Measurements from ENCODE around the gene CFAP97D2. TPM values are rescaled to one million over a fixed set of nuclear protein-coding genes. Genes with fewer than 3 reads are reported as not detected.
"Not testable (repeated sequence)": the region's sequence is repeated elsewhere in the genome, so short reads cannot be mapped to it uniquely, and the experiment has no call there.

CFAP97D2 gene
- total and polyA plus RNA-seq, 2 of the 13 experiments (the other 11 are each of a cell fraction or from before 2014, with no cell fraction given): not detected

DNA sequence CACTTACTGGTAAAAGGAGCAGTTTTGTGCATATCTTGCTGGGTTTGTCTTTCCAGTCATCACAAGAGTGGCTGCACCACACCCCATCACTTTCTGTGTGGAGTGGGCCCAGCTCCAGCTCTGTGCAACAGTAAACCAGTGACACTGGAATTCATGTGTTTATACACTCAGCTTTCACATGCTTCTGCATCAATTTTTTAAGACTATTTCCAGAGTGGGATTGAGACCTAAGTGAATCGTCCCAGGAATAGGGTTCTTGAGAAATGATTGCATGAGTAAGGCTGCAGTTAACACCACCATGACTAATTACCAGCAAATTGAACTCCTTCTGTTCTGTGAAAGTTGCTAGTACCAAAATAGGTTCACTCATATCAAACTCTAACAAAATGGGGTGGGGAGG, 5.3 kb upstream of the CFAP97D2 start (continued):
- TF ChIP-seq, protein P1, sequence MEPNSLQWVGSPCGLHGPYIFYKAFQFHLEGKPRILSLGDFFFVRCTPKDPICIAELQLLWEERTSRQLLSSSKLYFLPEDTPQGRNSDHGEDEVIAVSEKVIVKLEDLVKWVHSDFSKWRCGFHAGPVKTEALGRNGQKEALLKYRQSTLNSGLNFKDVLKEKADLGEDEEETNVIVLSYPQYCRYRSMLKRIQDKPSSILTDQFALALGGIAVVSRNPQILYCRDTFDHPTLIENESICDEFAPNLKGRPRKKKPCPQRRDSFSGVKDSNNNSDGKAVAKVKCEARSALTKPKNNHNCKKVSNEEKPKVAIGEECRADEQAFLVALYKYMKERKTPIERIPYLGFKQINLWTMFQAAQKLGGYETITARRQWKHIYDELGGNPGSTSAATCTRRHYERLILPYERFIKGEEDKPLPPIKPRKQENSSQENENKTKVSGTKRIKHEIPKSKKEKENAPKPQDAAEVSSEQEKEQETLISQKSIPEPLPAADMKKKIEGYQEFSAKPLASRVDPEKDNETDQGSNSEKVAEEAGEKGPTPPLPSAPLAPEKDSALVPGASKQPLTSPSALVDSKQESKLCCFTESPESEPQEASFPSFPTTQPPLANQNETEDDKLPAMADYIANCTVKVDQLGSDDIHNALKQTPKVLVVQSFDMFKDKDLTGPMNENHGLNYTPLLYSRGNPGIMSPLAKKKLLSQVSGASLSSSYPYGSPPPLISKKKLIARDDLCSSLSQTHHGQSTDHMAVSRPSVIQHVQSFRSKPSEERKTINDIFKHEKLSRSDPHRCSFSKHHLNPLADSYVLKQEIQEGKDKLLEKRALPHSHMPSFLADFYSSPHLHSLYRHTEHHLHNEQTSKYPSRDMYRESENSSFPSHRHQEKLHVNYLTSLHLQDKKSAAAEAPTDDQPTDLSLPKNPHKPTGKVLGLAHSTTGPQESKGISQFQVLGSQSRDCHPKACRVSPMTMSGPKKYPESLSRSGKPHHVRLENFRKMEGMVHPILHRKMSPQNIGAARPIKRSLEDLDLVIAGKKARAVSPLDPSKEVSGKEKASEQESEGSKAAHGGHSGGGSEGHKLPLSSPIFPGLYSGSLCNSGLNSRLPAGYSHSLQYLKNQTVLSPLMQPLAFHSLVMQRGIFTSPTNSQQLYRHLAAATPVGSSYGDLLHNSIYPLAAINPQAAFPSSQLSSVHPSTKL (CRISPR knock-in tag; IDR thresholded peaks at IDR 0.05): no peak
- TF ChIP-seq ZBTB38 (CRISPR knock-in tag; IDR thresholded peaks at IDR 0.05): no peak

- Histone ChIP-seq H3K9me3 (ENCODE audit: low read length) (peaks cover 16% of the 10 kb centered on the region), H3K9ac (ENCODE audit: insufficient read depth, low read depth, low read length) (no peak overlapping the region), H3K27ac (ENCODE audit: extremely low read length, insufficient read depth, low read length) (no peak overlapping the region), H3K79me2 (ENCODE audit: insufficient read depth, low read length) (no peaks in the 10 kb centered on the region), H3K36me3 (replicated peaks in 1 of 2; ENCODE audit: control insufficient read depth in 1 of 2, insufficient read depth in 2 of 2, low read length in 2 of 2) (no peaks in the 10 kb centered on the region), H3K27me3 (ENCODE audit: control insufficient read depth in 1 of 2, insufficient read depth in 2 of 2, low read length in 2 of 2) (peaks cover 0 to 19% of the 10 kb centered on the region in 2 experiments; a peak in 3 of 5 replicates), H3K4me1 (ENCODE audit: insufficient read depth, low read length) (no peaks in the 10 kb centered on the region), H4K20me1 (ENCODE audit: insufficient read depth, low read length) (no peaks in the 10 kb centered on the region), H3K4me3 (replicated peaks in 1 of 3; ENCODE audit: insufficient read depth in 1 of 3, low read depth in 2 of 3, low read length in 3 of 3) (no peak overlapping the region), H2AFZ (ENCODE audit: low read length) (no peak overlapping the region), H3K4me2 (ENCODE audit: low read depth, low read length) (no peak overlapping the region)
- 3% methylated on average over 3 of the region's 3 CpGs for WGBS (ENCODE audit: low lambda C conversion rate)
- in situ Hi-C loops (cut with HindIII; ENCODE audit: extremely low pct_ligation_motif_present, low pct_unique_long_range_greater_than_20kb): no loop called here
- DNase-seq (ENCODE audit: low spot score) (no peak), FAIRE-seq (no peak), ATAC-seq (no peak)
- POLR2A ChIA-PET: no interaction called here
- TF ChIP-seq POLR2A (IDR thresholded peaks at IDR 0.05; ENCODE audit: insufficient read depth in 1 of 2, low read depth in 2 of 2, low read length in 2 of 2) (no peak), MAF1 (CRISPR knock-in tag; IDR thresholded peaks at IDR 0.05; ENCODE audit: borderline replicate concordance) (no peak), NBN (conservative IDR thresholded peaks at IDR 0.05) (no peak), ELF3 (CRISPR knock-in tag; IDR thresholded peaks at IDR 0.05) (no peak)
- BruUV-seq (replicated peaks): no TSS peak
- intact Hi-C loops (cut with micrococcal nuclease; ENCODE audit: unreplicated experiment): no loop called here
- CTCF ChIA-PET (ENCODE audit: low intra/inter-chr PET ratio, low total read pairs): no interaction called here
Observed at GRCh38 chr13:114174529-114174961, 4.5 kb upstream of the CFAP97D2 start.

DNA sequence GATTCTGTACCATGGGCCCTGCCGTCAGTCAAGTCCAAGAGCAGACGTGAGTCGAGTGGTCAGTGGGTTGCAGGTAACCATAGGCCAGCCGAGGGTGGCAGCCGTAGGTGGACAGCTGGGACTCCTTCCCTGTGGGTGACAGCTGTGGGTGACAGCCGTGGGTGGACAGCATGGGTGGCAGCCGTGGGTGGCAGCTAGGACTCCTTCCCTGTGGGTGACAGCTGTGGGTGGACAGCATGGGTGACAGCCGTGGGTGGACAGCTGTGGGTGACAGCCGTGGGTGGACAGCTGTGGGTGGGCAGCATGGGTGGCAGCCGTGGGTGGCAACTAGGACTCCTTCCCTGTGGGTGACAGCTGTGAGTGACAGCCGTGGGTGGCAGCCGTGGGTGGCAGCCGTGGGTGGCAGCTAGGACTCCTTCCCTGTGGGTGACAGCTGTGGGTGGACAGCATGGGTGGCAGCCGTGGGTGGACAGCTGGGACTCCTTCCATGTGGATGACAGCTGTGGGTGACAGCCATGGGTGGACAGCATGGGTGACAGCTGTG, 2.6 kb upstream of the CFAP97D2 start:
- Histone ChIP-seq H3K27me3 (ENCODE audit: control insufficient read depth in 1 of 2, insufficient read depth in 2 of 2, low read length in 2 of 2) (peaks cover 2 to 36% of the 10 kb centered on the region in 2 experiments; a peak in 4 of 5 replicates), H3K9me3 (ENCODE audit: low read length) (peaks cover 16% of the 10 kb centered on the region)
- H3K79me2 ChIP-seq (ENCODE audit: insufficient read depth, low read length); H3K27ac ChIP-seq (ENCODE audit: extremely low read length, insufficient read depth, low read length); CTCF ChIA-PET (ENCODE audit: low intra/inter-chr PET ratio, low total read pairs); H3K4me2 ChIP-seq (ENCODE audit: low read depth, low read length); FAIRE-seq; H3K36me3 ChIP-seq (replicated peaks in 1 of 2; ENCODE audit: control insufficient read depth in 1 of 2, insufficient read depth in 2 of 2, low read length in 2 of 2); ATAC-seq; H4K20me1 ChIP-seq (ENCODE audit: insufficient read depth, low read length); H2AFZ ChIP-seq (ENCODE audit: low read length); DNase-seq (ENCODE audit: low spot score); H3K4me1 ChIP-seq (ENCODE audit: insufficient read depth, low read length); H3K9ac ChIP-seq (ENCODE audit: insufficient read depth, low read depth, low read length); BruUV-seq (replicated peaks); in situ Hi-C loops (cut with HindIII; ENCODE audit: extremely low pct_ligation_motif_present, low pct_unique_long_range_greater_than_20kb); H3K4me3 ChIP-seq (replicated peaks in 1 of 3; ENCODE audit: insufficient read depth in 1 of 3, low read depth in 2 of 3, low read length in 3 of 3); intact Hi-C loops (cut with micrococcal nuclease; ENCODE audit: unreplicated experiment); POLR2A ChIA-PET: not testable (repeated sequence)
- 10% methylated on average over 4 of the region's 14 CpGs for WGBS (ENCODE audit: low lambda C conversion rate)

Measured in HepG2 (cell line).